ENCODE results near the gene PARD3B. TPM values are rescaled to one million over a fixed set of nuclear protein-coding genes. Genes with fewer than 3 reads are reported as not detected.

PARD3B gene
- total and polyA plus RNA-seq, 7 donors: 0.42 to 6.0 (median 4.8) TPM

DNA sequence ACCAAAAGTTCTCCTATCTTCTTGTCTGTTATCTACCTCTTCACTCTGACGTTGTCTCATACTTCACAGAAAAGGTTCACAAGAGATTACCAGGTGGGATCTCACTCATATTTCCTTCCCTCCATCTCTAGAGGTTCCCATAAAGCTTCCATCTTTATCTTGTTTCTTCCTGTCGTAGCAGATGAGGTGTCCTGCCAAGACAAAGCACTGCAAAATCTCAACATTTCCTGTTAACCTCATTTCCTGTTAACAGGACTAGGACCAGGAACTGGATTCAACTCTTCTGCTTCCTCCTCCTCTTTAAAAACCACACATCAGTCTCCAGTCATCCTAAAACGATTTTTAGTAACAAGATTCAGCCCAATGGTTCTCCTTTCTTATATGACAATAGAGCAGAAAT, 624.2 kb downstream of the PARD3B start:
- no peaks in the 10 kb centered on the region for H3K4me1 ChIP-seq
- TF ChIP-seq, protein P1, sequence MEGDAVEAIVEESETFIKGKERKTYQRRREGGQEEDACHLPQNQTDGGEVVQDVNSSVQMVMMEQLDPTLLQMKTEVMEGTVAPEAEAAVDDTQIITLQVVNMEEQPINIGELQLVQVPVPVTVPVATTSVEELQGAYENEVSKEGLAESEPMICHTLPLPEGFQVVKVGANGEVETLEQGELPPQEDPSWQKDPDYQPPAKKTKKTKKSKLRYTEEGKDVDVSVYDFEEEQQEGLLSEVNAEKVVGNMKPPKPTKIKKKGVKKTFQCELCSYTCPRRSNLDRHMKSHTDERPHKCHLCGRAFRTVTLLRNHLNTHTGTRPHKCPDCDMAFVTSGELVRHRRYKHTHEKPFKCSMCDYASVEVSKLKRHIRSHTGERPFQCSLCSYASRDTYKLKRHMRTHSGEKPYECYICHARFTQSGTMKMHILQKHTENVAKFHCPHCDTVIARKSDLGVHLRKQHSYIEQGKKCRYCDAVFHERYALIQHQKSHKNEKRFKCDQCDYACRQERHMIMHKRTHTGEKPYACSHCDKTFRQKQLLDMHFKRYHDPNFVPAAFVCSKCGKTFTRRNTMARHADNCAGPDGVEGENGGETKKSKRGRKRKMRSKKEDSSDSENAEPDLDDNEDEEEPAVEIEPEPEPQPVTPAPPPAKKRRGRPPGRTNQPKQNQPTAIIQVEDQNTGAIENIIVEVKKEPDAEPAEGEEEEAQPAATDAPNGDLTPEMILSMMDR (IDR thresholded peaks at IDR 0.05): no peak
- ATAC-seq (no peak), DNase-seq (no peak)
- 64 to 68% (median 66%) methylated on average over 3 of the region's 3 CpGs for WGBS, 3 donors
- no peaks in the 10 kb centered on the region for H3K27me3 ChIP-seq (ENCODE audit: insufficient read depth in 3 of 3, low read length in 2 of 3)
- no peak overlapping the region for H3K4me3 ChIP-seq
- no peaks in the 10 kb centered on the region for H3K36me3 ChIP-seq (ENCODE audit: insufficient read depth in 1 of 2, low read depth in 1 of 2)
- no peaks in the 10 kb centered on the region for H3K9me3 ChIP-seq
- intact Hi-C loops (cut with DNase I): no loop called here
- no peak overlapping the region for H3K27ac ChIP-seq

DNA sequence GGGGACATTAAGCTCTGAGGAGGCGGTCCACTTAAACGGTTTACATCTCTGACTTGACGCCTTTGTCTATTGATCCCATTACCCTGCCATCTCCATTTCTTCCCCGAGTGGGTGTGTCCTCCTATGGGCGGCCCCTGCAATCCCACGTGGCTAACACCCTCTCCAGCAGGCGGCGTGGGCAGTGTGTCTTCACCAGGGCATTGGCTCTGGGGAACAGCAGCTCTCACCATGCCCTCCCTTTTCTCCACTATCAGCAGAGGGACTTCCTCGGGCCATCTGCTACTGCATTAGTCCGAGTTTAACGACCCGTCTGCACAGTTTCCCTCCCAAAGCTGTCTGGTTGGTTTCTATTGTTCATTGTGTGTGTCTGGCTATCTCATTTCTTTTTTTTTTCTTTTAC, 625.1 kb downstream of the PARD3B start:
- Histone ChIP-seq H3K36me3 (ENCODE audit: insufficient read depth in 1 of 2, low read depth in 1 of 2) (no peaks in the 10 kb centered on the region), H3K27ac (no peak overlapping the region), H3K27me3 (ENCODE audit: insufficient read depth in 3 of 3, low read length in 2 of 3) (no peaks in the 10 kb centered on the region), H3K4me1 (no peaks in the 10 kb centered on the region), H3K9me3 (no peaks in the 10 kb centered on the region), H3K4me3 (no peak overlapping the region)
- intact Hi-C loops (cut with DNase I): no loop called here
- 78 to 86% (median 82%) methylated on average over 12 of the region's 12 CpGs for WGBS, 3 donors
- ATAC-seq: no peak
- DNase-seq: no peak
- TF ChIP-seq, protein P1 (IDR thresholded peaks at IDR 0.05): no peak

DNA sequence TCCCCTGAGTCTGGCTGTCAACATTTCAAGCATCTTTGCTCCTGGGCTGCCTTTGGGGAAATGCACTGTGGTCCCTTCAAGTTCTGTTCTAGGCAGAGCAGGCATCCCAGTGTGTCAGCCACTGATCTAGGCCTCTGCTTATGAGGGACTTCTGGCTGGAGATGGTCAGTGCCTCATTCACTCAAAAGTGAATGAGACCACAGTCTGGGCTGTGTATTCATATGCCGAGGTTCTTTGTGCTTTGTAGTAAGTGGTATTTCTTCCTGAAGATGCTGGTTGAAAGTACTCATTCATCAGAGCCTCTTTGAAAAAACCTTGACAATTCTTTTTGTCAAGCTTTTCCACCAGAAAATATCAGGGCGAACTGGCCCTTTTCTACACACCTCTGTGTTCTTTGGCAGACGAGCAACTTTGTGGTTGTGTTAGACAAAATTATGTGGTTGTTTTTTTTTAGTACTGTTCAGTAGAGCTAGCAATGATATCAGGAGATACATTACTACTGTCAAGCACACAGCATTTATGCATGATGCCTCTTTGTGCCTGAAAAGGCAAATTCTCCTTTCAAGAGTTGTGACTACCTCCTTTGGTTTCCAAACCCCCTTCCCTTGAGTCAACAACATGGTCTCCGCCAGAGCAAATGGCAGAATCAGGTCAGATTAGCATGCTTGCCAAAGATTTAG, 626.1 kb downstream of the PARD3B start:
- DNase-seq (no peak), ATAC-seq (no peak)
- Histone ChIP-seq H3K36me3 (ENCODE audit: insufficient read depth in 1 of 2, low read depth in 1 of 2) (no peaks in the 10 kb centered on the region), H3K27ac (no peak overlapping the region), H3K4me1 (no peaks in the 10 kb centered on the region), H3K9me3 (no peaks in the 10 kb centered on the region), H3K4me3 (no peak overlapping the region), H3K27me3 (ENCODE audit: insufficient read depth in 3 of 3, low read length in 2 of 3) (no peaks in the 10 kb centered on the region)
- TF ChIP-seq, protein P1 (IDR thresholded peaks at IDR 0.05): no peak
- 81 to 97% (median 85%) methylated on average over 4 of the region's 4 CpGs for WGBS, 3 donors
- intact Hi-C loops (cut with DNase I): no loop called here

DNA sequence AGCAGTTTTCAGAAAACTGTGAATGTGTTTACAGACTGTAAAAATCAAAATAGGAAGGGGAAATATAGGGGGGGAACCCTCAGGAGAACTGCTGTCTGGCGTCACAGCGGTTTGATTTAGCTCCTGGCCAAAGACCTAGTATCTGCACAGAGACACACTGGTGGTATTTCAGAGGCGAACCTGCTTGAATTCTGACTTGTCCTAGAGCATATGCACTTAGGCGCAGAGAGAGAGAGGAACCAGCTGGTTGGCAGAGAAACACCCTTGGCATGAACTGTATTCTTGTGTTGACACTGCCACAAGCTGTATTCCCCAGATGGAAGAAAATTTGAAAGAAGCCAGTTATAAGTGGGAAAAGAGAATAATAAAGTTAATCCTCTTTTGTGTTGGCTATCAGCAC, 630.6 kb downstream of the PARD3B start:
- ATAC-seq: no peak
- Histone ChIP-seq H3K4me1 (no peaks in the 10 kb centered on the region), H3K27ac (no peak overlapping the region), H3K27me3 (ENCODE audit: insufficient read depth in 3 of 3, low read length in 2 of 3) (no peaks in the 10 kb centered on the region), H3K9me3 (no peaks in the 10 kb centered on the region), H3K4me3 (no peak overlapping the region), H3K36me3 (ENCODE audit: insufficient read depth in 1 of 2, low read depth in 1 of 2) (no peaks in the 10 kb centered on the region)
- TF ChIP-seq, protein P1 (IDR thresholded peaks at IDR 0.05): no peak
- 49 to 53% (median 51%) methylated on average over 4 of the region's 4 CpGs for WGBS, 3 donors
- DNase-seq: no peak
- intact Hi-C loops (cut with DNase I): no loop called here

DNA sequence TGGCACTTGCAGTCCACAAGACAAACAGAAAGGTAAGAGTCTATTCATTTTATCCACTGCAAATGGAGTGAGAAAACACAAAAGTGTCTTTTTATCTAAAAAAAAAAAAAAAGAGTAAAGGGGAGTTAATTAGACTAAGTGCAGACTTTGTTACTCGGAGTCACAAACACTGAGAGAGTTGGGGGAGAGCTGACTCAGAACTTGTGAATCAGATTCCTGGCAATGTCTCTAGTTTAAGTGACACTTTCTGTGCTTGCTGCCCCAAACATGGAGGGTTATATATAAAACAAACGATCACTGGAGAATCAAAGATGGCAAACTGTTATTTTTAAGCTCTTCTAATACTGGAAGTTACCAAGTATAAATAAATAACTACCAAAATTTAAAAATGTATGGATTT, 631.3 kb downstream of the PARD3B start:
- ATAC-seq: no peak
- no peaks in the 10 kb centered on the region for H3K27me3 ChIP-seq (ENCODE audit: insufficient read depth in 3 of 3, low read length in 2 of 3)
- DNase-seq: no peak
- intact Hi-C loops (cut with DNase I): no loop called here
- H3K9me3 ChIP-seq: no peaks in the 10 kb centered on the region
- H3K27ac ChIP-seq: no peak overlapping the region
- H3K4me3 ChIP-seq: no peak overlapping the region
- TF ChIP-seq, protein P1 (IDR thresholded peaks at IDR 0.05): no peak
- H3K36me3 ChIP-seq (ENCODE audit: insufficient read depth in 1 of 2, low read depth in 1 of 2): no peaks in the 10 kb centered on the region
- WGBS, 3 donors: 87 to 93% (median 88%) methylated on average over 2 of the region's 2 CpGs
- no peaks in the 10 kb centered on the region for H3K4me1 ChIP-seq
